ENCODE results near the gene MYL11.
"Not testable (repeated sequence)": the region's sequence is repeated elsewhere in the genome, so short reads cannot be mapped to it uniquely, and the experiment has no call there.

Gene MYL11

GRCh38 chr16:30371248-30371816 lies 3.3 kb upstream of the MYL11 start:
- no peak for DNase-seq

DNA sequence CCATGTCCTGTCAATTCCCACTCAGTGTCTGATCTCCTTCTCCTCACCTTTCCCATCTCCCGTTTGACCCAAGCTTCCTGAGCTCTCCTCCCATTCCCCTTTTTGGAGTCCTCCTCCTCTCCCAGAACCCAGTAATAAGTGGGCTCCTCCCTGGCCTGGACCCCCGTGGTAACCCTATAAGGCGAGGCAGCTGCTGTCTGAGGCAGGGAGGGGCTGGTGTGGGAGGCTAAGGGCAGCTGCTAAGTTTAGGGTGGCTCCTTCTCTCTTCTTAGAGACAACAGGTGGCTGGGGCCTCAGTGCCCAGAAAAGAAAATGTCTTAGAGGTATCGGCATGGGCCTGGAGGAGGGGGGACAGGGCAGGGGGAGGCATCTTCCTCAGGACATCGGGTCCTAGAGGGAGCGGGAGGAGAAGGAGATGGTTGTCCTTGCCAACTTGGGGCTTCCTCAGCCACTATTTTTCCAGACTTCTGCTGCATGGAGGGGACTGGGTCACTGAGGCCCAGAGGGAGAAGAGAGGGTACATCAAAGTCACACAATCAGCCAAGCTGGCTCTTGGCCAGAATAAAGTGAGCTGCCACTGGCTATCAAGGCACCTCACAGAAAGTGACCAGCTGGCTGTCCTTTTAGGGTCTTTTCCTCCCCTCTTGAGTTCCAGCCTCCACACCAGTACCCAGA lies 2.4 kb upstream of the MYL11 start:
- DNase-seq, result no peak

DNA sequence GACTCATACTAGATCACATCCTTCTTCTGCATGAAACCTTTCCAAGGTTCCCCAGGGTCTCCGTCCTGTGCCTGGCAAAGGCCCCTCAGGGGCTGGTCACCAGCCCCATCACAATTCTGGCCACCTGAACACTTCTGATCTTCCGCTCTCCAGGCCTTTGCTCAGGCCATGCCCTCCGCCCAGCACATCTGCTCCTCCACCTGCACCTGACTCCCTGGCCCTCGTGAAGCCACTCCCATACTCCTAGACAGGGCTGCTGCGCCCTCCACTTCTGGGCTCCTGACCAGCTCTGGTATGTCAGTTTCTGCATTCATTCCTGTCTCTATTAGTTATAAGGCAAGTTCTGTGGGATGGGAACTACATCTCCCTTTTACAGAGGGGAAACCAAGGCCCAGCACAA lies 1.9 kb upstream of the MYL11 start:
- no peak for DNase-seq

GRCh38 chr16:30375864-30376263 lies 1.3 kb downstream of the MYL11 start:
- no peak for DNase-seq

GRCh38 chr16:30376461-30376902 lies 1.9 kb downstream of the MYL11 start:
- no peak for DNase-seq

GRCh38 chr16:30377050-30377811 lies 2.6 kb downstream of the MYL11 start:
- no peak for DNase-seq

GRCh38 chr16:30377812-30378235 lies 3.2 kb downstream of the MYL11 start:
- DNase-seq, result no peak

DNA sequence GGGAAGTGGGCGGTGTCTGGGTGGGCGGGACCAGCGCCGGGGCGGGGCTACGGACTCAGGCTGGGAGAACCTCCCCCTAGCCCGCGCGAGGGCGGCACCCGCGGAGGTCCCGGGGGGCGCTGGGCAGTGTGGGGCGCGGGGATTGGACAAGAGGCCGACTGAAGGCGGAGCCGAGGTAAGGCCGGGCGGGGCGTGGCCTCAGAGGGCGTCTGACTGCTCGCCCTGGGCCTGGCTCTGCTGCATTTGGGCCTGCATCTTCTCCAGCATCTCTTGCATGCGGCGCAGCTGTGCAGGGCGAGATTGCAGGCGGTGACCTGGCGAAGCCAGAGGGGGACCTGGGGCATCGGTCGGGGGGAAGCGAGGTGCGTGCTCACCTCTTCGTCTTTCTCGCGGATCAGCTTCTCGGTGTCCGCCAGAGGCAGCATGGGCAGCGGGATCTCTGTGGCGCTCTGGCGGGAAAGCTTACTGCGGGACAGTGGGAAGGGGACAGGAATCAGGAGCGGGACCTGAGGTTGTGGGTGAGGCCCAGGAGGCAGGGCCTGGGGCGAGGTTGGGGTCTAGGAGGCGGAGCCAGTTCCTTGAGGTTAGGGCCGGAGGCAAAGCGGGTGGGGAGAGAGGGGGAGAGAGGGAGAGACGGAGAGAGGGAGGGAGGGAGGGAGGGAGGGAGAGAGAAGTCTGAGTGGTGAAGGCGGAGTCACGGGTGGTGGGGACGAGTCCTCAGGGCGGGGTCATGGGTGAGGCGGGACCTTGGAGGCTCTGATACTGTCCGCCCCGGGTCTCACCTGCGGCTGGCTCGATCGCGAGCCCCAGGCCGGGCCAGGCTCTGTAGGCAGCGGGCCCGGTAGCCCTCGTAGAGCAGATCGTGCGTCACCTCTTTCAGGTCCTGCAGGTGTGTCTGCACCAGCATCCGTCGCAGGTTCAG lies 3.9 kb downstream of the MYL11 start:
- DNase-seq, result peak; percentile 89

- no peak for DNase-seq
These were observed 4.7 kb downstream of the MYL11 start for GRCh38 chr16:30379158-30379783.

- no peak for DNase-seq
These were observed 5.6 kb downstream of the MYL11 start for GRCh38 chr16:30380072-30380802.

- no peak for DNase-seq
These were observed 6.2 kb downstream of the MYL11 start for GRCh38 chr16:30380803-30381208.

- no peak for DNase-seq
These were observed 6.9 kb downstream of the MYL11 start for GRCh38 chr16:30381291-30382041.

GRCh38 chr16:30382111-30382881 lies 7.7 kb downstream of the MYL11 start, which contains the start of gene SEPTIN1:
Gene SEPTIN1, minus strand, starts transcription at chr16:30382561. Its CDS starts 19 bp downstream, at chr16:30382542.
- DNase-seq, result no peak

DNA sequence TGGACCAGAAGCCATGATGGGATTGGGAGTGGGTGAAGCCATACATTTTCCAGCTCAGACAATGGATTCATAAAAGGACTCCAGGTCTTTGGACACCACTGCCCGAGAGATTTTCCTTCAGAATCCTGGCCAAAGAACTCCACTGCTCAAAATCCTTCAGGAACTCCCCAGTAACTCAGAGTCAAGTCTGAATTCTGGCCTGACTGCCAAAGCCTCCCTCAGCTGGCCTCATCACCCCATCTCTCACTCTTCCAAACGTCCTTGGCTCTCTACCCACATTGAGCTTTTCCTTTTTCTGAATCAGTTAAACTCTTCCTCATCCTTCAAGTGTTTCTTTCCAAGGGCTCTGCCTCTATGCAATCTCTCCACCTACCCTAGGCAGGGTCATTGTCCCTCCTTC lies 8.9 kb downstream of the MYL11 start:
- DNase-seq, result no peak

DNA sequence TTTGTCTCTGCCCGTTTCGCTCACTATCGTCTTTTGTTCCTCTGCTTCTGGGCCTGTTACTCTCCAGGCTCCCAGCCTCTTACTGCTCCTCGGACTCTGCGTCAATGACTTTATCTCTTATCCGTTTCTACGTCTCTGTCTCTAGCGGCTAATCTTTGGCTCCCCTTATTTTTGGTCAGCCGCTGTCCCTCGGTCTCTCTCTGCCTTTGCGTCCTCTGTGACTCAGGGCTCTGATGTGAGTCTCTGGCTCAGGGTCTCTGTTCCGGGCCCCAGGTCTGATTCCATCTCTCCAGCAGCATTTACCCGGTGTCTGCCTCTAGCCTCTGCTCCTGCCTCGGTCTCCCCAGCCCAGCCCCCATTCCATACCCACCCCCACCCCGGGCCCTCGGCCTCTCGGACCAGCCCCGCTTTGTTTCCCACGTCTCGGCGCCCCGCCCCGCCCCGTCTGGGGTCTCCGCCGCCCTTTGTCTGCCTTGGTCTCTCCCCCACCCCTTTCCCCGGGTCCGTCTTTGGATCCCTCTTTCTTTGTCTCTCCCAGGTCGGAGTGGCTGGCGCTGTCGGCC lies 20.1 kb downstream of the MYL11 start:
- no peak for DNase-seq

DNA sequence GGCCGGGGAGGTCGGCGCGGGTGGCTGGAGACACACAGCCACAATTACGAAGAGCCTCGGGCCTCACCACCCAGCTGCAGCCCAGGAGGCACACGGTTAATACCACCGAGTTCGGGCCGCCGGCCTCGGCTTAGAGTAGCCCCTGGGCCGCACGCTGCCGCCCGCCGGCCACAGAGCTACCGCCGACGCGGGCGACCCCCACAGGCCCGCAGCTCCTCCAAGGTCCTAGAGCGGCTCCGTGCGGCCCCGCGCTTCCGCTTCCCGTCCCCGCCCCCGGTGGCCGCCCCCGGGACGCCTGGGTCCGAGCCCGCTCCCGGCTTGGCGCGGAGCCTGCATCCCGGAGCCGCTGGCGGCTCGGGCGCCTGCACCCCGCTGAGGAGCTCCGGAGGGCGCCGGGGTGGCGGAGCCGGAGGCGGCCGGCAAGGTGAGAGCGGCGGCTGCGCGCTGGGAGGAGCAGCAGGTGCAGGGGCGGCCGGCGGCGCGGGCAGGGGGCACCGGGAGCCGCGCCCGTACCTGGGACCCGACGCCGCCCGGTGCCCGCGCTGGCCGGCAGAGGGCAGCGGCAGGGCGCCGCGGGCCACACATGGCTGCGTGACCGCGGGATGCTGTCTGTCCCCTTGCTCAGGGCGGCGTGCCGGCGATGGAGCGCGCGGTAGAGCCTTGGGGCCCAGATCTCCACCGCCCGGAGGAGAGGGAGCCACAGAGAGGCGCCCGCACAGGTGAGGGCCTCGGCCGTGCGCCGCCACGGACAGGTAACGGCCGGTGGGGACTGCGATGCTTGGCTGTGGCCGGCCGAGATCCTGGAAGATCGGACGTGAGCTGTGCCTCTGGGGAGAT lies 20.8 kb downstream of the MYL11 start, which contains the start of gene ZNF48:
ZNF48 (plus strand) TSS at position 266 of the 837 bp plus-strand sequence; CDS start at position 641, 375 bp downstream.
- peak; percentile 55 for DNase-seq

DNA sequence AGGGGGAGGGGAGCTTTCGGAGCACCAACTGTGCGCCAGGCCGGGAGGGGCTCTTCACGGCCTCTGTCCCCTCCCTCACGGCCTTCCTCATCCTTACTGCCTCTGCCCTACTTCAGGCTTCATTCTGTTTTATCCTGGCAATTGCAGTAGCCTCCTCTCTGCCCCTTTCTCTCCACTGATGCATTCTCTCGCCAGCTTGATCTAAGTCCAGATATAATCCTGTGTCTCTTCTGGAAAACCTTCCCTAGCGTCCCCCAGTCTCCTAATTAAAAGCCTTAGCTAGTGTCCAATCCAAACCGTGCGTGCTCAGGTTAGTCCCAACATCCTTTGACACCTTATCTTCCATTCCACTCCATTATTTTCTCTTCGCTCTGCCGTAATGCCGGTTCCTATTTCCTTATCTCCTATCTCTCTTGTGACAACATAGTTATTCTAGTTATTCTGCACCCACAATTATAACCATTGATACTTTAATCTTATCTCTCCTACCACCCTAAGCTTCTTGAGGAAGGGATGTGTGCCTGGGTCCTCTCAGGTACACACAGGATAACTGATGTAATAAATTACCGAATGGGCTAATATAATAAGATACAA lies 21.5 kb downstream of the MYL11 start:
- no peak for DNase-seq

DNA sequence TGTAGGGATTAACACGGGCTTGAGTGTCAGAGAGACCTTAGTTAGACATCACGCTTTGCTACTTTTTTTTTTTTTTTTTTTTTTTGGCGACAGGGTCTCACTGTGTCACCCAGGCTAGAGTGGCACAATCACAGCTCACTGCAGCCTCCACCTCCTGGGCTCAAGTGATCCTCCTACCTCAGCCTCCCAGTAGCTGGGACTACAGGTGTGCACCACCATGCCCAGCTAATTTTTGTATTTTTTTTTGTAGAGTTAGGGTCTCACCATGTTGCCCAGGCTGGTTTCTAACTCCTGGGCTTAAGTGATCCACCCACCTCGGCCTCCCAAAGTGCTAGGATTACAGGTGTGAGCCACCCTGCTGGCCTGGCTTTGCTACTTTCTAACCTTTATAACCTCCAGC lies 22.0 kb downstream of the MYL11 start:
- DNase-seq, result not testable (repeated sequence)
